A549 (cell line): ENCODE data around the gene PXDC1.

ENCODE experiments used
- BCL3 ChIP-seq: fragments of >200 bp; sonication (Bioruptor Twin); formaldehyde crosslinking; IDR thresholded peaks from 3 replicates; pipeline ENCODE4 v1.6.1; 2016
- CBX2 ChIP-seq: fragments of 200-600 bp; sonication (generic); IDR thresholded peaks from 2 replicates; pipeline ENCODE4 v1.6.1; 2016; ENCODE audit warnings: low read depth, mild to moderate bottlenecking, borderline replicate concordance
- EP300 ChIP-seq, 2 experiments: fragments of >200 bp; sonication (Bioruptor Twin); formaldehyde crosslinking; IDR thresholded peaks; 2 replicates in 1 of 2; 3 replicates in 1 of 2; pipeline ENCODE4 v1.6.1; 2016 to 2017
- HDAC2 ChIP-seq: fragments of 200-600 bp; sonication (generic); IDR thresholded peaks from 2 replicates; pipeline ENCODE4 v1.6.1; 2016
- JUN ChIP-seq, 2 experiments: fragments of >200 bp; sonication (Bioruptor Twin); formaldehyde crosslinking; IDR thresholded peaks; 2 replicates in 1 of 2; 3 replicates in 1 of 2; pipeline ENCODE4 v1.6.1; 2016 to 2017
- KDM1A ChIP-seq: fragments of 200-600 bp; sonication (generic); IDR thresholded peaks from 2 replicates; pipeline ENCODE4 v1.6.1; 2016; ENCODE audit warnings: low read depth, mild to moderate bottlenecking
- MAFK ChIP-seq: fragments of 450-650 bp; IDR thresholded peaks from 2 replicates; pipeline ENCODE4 v1.6.1; 2014; ENCODE audit not compliant: partially characterized antibody
- POLR2A ChIP-seq: IDR thresholded peaks from 2 replicates; pipeline ENCODE4 v1.6.1; 2012; ENCODE audit warnings: mild to moderate bottlenecking, low read length
- RAD21 ChIP-seq, 2 experiments: fragments of >200 bp in 1 of 2; sonication (Bioruptor Twin) in 1 of 2; formaldehyde crosslinking in 1 of 2; IDR thresholded peaks in 1 of 2; conservative IDR thresholded peaks in 1 of 2; 2 replicates in 1 of 2; 3 replicates in 1 of 2; pipeline ENCODE4 v1.6.1; 2012 to 2018; ENCODE audit warnings: inconsistent platforms in 1 of 2
- RCOR1 ChIP-seq: fragments of 150-350 bp; IDR thresholded peaks from 2 replicates; pipeline ENCODE4 v1.6.1; 2014; ENCODE audit warnings: antibody characterized with exemption, low read length, low read depth
- REST ChIP-seq: fragments of 200-600 bp; sonication (generic); IDR thresholded peaks from 2 replicates; pipeline ENCODE4 v1.6.1; 2016; ENCODE audit warnings: antibody characterized with exemption, mild to moderate bottlenecking, moderate library complexity
- RFX5 ChIP-seq: fragments of 450-650 bp; IDR thresholded peaks from 2 replicates; pipeline ENCODE4 v1.7.1; 2014; ENCODE audit warnings: antibody characterized with exemption, mild to moderate bottlenecking, moderate library complexity
- TF ChIP-seq, protein P1 (sequence below): fragments of >200 bp; sonication (Bioruptor Twin); formaldehyde crosslinking; IDR thresholded peaks from 3 replicates; pipeline ENCODE4 v1.5.1; 2016
- TF ChIP-seq, protein P2 (sequence below): IDR thresholded peaks from 2 replicates; pipeline ENCODE4 v1.6.1; 2012

DNA sequence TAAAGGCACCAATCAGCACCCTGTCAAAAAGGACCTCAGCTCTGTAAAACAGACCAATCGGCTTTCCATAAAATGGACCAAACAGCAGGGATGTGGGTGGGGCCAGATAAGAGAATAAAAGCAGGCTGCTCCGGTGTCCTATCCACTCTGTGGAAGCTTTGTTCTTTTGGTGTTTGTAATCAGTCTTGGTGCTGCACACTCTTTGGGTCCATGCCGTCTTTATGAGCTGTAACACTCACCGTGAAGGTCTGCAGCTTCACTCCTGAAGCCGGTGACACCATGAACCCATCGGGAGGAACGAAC is 7.3 kb upstream of the PXDC1 start:
- TF ChIP-seq POLR2A (no peak), REST (no peak), RAD21 (conservative IDR thresholded peaks at IDR 0.05 in 1 of 2, IDR thresholded peaks at IDR 0.05 in 1 of 2) (no peak), JUN (IDR thresholded peaks at IDR 0.05) (no peak), RCOR1 (no peak), EP300 (IDR thresholded peaks at IDR 0.05) (no peak), KDM1A (no peak), RFX5 (no peak), MAFK (no peak), HDAC2 (no peak), BCL3 (no peak), CBX2 (no peak)
- TF ChIP-seq, protein P1, sequence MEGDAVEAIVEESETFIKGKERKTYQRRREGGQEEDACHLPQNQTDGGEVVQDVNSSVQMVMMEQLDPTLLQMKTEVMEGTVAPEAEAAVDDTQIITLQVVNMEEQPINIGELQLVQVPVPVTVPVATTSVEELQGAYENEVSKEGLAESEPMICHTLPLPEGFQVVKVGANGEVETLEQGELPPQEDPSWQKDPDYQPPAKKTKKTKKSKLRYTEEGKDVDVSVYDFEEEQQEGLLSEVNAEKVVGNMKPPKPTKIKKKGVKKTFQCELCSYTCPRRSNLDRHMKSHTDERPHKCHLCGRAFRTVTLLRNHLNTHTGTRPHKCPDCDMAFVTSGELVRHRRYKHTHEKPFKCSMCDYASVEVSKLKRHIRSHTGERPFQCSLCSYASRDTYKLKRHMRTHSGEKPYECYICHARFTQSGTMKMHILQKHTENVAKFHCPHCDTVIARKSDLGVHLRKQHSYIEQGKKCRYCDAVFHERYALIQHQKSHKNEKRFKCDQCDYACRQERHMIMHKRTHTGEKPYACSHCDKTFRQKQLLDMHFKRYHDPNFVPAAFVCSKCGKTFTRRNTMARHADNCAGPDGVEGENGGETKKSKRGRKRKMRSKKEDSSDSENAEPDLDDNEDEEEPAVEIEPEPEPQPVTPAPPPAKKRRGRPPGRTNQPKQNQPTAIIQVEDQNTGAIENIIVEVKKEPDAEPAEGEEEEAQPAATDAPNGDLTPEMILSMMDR, result no peak
- TF ChIP-seq, protein P2, sequence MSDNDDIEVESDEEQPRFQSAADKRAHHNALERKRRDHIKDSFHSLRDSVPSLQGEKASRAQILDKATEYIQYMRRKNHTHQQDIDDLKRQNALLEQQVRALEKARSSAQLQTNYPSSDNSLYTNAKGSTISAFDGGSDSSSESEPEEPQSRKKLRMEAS, result no peak
